CMK (cell line): ENCODE results near the gene STK11.

ENCODE experiments used
- DNase-seq: peaks from one replicate; pipeline ENCODE4 v3.0.0-alpha.2; 2010; ENCODE audit warnings: low read depth

Gene STK11

DNA sequence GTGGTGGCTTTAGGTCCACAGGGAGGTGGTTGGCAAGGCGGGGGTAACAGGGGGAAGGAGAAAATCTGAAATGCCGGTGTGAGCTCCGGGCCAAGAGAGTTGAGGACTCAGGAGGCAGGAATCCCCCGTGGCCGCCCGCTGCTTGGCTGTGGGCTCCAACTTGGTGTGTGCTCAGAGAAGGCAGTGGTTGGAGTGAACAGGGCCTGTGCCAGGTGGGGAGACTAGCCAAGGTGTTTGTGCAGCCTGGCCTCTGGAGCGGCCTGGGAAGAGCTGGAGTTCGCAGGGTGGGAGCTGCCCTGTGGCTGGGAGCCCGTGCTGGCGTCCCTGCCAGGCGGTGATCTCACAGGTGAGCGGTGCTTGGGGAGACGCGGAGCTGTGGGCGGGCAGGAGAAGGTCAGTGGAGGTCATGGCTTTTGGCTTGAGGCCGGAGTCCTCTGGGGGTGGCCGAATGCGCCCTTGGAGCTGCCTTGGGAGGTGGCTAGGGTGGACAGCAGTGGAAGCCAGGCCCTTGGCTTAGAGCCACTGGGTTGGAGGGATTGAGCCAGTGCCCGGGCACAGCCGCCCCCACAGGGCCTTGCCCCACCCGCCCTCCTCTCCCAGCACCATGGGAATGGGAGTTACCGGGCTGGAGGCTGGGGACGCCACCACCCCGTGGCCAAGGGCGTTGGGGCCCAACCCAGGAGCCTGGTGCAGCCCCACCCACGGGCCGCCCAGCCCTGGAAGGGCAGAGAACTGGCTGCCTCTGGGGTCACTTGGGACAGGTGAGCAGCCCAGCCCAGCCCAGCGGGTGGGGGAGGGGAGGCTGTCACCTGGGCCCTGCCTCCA, 56.4 kb downstream of the STK11 start:
- no peak for DNase-seq

DNA sequence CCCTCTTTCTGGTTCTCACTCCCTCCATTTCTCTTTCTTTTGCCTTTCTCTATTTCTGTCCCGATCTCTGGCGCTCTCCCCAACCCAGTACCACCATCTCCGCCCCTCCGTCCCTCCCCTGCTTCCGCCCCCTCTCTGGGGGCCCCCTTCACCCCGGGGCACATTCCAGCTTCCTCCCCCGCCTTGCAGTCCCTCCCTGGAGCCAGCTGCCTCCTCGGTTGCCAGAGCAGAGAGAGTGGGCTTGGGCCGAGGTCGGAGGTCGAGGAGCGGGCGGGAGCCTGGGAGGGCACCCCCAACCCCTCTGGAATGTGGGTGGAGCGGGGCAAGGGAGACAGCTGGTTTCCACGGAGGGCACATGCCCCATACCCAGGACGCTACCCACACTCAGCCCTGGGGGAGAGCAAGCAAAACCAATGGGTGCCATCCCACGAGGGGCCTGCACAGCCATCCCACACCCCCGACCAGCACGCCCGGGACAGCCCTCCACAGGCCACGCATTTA, 57.1 kb downstream of the STK11 start:
- no peak for DNase-seq

GRCh38 chr19:1263188-1263587, 57.6 kb downstream of the STK11 start:
- no peak for DNase-seq

DNA sequence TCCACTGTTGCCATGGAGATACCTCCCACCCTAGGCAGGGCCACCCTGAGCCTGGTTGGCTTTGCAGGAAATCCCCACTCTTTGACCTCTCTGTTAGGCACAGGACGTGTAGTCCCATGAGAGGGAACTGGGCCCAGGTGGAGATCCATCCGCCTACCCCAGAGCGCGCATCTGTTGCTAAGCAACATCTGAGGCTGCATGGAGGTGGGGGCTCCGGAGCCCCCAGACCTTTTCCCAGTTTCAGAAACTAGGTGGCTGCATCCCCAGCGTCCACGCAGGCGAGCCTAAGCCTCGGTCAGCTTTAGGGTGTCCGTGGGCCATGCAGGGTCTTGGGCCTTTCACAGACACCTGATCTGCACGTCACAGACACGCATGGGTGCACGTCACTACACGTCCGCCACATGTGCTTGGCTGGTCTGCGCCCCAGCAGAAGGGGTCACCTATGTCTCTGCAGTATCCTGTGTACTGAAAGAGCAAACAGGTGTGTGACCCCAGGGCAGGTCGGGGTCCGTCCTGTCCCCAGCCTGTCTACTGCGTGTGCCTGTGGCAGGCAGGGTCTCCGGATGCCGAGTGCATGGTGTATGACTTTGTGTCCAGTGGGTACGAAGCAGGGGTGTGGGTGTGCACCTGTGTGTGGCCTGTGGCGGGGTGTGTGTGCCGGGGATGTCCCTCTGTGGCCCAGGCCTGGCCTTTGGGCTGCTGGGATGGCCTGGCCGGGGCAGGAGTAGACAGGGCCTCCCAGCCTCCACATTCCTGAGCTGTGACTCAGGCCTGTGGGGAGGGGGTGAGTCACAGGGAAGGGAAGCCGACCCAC, 59.4 kb downstream of the STK11 start:
- DNase-seq: no peak

GRCh38 chr19:1265615-1266128, 60.1 kb downstream of the STK11 start:
- no peak for DNase-seq

GRCh38 chr19:1266129-1266915, 60.7 kb downstream of the STK11 start:
- no peak for DNase-seq

GRCh38 chr19:1266916-1267476, 61.4 kb downstream of the STK11 start:
- no peak for DNase-seq

DNA sequence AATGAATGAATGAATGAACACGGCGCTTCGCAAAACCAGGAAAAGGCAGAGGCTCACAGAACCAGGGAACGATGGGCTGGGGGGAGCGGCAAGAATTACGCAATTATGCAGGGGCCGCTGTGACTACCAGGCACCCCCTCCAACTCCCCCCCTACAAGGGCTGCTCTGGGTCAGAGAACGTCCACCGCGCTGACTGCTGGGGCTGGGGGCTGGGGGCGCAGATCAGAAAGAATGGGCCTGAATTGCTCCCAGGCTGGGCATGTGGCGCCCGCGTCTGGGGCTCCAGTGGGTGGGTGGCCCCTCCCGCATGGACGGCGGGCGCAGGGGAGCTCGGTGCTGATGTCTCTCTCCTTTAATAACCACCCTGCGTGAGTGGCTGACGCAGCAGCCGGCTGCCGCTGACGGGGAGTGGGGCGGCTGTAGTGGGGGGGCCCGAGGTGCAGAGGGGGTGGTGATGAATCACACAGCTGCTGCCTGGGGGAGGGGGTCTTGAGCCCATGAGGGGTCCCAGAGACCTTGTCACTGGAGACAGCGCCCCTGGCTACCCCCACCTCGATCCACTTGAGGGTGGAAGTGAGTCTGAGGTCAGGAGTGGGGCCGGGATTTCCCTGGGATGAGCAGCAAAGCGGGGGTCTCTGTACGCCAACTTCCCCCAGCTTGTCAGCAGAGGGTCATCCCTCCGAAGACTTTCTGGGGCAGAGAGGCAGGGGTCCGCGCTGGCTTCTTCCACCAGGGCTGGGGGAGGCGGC, 62.1 kb downstream of the STK11 start:
- DNase-seq: no peak

DNA sequence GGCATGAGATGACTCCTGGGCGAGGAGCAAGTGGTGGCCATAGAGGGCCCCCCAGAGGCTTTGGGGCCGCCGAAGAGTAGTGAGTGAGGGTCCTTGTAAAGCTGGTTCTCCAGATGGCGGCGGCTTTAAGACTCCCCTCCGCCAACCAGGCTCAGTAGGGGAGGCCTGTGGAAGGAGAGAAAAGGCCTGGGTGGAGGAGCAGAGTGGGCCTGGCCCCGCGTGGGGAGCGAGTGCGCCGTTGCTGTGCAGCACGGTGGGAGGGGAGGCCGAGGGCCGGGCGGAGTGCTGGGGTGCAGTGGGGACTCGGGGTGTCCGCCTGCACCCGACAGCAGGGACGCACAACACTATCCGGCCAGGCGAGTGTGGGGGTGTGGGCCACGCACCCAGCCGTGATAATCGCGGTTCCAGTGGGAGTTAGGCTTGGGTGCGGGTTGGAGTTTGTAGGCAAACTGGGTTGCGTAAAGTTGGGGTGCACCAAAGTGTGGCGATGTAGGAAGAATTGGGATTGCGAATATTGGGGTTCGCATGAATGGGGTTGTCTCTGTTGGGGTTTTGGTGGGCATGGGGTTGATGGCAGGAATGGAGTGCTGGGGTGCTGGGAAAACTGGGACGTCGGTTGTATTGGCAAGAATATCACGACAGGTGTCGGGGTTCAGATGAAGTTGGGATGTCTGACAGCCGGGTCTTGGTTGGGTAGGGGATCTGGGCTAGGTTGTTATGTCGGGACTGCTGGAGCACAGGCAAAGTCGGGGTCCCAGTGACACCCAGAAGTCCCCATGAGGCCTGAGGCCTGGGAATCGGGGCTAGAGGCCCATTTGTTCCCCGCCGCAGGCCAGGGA, 62.9 kb downstream of the STK11 start:
- DNase-seq: no peak

DNA sequence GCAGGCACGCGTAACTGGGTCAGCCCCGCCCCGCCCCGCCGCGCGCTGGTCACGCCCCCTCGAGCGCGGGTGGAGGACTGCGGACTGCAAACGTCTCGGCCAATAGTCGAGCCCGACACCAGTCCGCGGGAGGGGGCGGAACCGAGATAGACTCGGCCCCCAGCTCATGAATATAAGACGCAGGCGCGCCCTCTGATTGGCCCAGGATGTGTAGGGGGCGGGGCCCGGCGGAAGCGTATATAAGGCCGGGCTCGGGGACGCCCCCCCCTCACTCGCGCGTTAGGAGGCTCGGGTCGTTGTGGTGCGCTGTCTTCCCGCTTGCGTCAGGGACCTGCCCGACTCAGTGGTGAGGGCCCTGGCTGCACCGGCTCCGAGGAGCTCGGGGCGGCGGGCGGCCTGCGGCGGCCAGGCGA, 63.5 kb downstream of the STK11 start, which contains the start of gene CIRBP:
TSS of gene CIRBP (plus strand) at position 268 of the 413 bp plus-strand sequence. CDS start 1,602 bp downstream, outside the sequence.
- peak; percentile 98 for DNase-seq

GRCh38 chr19:1269478-1270212, 64.1 kb downstream of the STK11 start:
- DNase-seq: no peak

GRCh38 chr19:1270213-1270853, 64.8 kb downstream of the STK11 start:
- no peak for DNase-seq

GRCh38 chr19:1270854-1271527, 65.4 kb downstream of the STK11 start:
- no peak for DNase-seq

DNA sequence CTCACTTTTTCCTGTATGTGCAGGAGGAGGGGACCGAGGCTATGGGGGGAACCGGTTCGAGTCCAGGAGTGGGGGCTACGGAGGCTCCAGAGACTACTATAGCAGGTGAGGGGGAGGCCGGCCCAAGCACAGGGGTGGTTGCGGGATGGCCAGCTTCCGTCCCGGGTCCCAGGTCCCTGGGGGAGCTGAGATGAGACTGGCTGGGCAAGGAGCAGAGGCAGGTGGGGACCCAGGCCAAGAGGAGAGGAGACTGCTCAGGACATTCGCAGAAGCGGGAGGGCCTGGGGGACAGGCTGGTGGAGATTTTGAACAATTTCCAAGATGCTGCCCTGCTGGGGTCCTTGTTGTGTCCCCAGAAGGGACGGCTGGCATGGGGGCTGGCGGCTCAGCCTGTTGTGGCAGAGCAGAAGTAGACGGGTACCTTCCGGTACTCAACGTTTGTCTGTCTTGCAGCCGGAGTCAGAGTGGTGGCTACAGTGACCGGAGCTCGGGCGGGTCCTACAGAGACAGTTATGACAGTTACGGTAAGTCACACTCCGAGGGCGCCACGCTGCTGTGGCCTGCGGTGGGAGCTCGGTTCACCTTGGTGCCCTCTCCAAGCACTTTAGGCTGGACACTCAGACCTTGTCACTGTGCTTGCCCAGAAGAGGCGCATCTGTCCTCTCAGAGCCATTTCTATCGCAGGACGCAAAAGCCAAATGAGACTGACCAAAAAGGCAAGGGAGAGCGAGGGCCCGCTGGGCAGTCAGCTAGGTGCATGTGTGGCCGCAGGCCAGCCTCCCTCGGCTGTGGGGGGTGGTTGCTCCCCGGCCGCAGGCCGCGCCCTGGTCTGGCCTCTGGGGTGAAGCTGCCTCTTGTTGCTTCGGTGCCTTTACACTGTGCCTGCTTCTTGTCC, 66.2 kb downstream of the STK11 start:
- no peak for DNase-seq

- DNase-seq: no peak
These were observed 67.1 kb downstream of the STK11 start for GRCh38 chr19:1272423-1273262.
